CD4-positive, alpha-beta T cell treated with Interleukin-4 for 4 hours (primary cell): ENCODE measurements around the gene SSC5D.

ENCODE experiments used
- DNase-seq: peaks from one replicate; pipeline ENCODE4 v3.0.0-alpha.2; 2020

Gene SSC5D

DNA sequence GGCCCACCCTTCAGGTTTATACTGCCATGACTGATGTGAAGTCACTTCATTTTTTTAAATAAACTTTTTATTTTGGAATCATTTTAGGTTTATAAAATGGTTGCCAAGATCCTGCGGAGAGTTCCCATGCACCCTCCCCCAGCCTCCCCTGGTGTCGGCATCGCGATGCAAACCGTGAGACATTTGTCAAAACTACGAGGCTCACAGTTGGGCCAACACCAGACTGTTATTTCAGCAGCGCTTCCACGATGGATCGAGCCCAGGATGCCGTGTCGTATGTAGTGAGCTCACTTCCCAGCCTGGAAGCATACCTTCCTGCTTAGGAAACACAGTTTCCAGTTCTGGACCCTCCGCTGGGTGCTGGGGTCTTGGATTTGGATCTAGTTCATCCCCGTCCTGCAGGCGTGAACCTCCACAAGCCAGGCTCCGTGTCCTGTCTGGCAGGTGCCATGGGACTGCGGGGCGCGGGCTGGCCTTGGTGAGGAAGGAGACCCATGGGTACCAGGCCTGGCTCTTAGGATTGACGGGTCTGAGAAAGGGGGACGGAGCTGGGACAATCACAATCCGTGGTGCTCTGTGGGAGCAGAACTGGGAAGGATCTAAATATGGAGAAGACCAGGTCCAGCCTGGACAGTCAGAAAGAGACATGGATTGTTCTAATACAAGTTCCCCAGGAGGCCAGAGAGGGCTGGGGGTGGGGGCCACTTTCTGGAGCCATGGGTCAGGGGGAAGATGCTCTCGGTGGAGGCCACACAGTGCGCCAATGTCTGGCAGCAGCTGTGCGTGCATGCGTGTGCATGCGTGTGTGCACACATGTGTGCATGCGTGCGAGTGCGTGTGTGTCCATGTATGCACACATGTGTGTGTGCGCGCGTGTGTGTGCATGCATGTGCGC is 51.1 kb downstream of the SSC5D start:
- DNase-seq = no peak

DNA sequence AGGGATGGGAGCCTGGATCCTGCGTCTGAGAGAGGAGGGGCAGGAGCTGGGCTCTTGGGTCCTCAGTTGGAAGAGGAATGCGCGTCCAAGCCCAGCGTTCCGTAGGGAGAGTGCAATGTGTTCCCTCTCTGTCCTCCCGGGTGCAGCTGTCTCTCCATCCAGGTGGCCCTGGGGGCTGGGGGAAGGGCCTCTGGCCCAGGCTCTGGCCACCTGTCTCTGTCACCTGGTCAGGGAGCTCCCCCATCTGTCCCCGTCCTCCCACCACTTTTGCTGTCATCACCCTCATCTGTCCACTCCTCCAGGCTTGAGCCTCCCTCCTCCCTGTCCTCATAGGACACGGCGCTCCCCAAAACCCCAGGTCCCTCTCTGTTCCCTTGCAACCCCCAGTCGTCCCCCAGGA is 52.4 kb downstream of the SSC5D start:
- no peak for DNase-seq

DNA sequence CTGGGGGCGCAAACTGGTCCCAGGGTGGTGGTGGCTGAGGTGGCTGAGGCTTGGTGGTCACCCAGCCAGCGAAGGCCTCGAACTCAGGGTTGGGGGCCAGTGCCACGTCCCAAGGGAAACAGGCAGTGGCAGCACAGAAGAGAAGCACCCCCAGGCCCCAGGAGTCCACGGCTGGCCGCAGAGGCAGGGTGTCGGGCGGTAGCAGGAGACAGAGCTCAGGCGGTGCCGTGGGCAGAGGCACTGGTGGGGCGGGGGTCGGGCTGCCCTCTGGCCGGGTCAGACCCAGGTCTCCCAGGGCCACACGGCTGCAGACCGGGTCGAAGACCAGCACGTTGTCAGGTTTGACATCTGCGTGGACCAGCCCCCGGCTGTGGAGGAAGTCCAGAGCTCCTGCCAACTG is 52.9 kb downstream of the SSC5D start:
- DNase-seq = no peak

DNA sequence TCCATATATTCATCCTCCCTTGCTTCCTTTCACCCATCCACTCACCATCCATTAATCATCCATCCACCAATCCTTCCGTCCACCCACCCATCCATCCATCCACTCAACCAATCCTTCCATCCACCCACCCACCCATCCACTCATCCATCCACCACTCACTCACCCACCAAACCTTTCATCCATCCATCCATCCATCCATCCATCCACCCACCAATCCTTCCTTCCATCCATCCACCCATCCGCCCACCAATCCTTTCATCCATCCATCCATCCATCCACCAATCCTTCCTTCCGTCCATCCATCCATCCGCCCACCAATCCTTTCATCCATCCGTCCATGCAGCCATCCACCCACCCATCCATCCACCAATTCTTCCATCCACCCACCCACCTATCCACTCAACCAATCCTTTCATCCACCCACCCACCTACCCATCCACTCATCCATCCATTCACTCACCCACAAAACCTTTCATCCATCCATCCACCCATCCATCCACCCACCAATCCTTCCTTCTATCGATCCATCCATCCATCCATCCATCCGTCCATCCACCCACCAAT is 54.1 kb downstream of the SSC5D start:
- no peak for DNase-seq

DNA sequence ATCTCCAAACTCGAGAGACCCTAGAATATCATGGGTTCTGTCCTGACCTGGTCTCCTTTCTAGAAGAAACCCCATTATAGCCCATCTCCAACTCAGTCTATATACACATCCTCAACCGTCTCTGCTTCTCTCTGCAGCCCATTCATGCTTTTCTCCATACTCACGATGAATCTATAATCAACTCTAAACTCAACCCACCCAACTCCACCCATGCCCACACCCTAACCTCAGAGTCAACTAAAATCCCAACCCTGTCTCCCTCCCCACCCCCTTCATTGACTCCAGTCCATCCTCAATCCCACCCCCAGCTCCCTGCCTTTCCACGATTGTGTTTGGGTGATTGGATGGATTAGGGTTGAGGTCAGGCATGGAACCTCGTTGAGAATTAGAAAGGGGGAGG is 55.3 kb downstream of the SSC5D start:
- DNase-seq = no peak

DNA sequence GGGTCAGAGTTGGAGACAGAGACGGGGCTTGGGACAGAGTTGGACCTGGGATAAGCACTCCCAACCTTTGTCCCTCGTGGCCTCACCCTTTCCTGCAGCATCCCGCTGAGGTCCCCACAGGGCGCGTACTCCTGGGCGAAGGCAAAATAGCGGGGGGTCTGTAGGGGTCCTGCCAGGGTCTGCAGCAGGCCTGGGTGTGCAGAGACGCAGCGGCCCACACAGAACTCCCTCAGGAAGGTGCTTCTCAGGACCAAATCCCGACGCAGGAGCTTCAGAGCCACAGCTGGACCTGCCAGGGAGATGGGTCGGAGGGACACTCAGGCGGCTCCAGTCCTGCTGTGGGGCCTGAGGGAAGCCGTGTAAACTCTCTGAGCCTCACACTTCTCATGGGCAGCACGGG is 55.8 kb downstream of the SSC5D start:
- no peak for DNase-seq

DNA sequence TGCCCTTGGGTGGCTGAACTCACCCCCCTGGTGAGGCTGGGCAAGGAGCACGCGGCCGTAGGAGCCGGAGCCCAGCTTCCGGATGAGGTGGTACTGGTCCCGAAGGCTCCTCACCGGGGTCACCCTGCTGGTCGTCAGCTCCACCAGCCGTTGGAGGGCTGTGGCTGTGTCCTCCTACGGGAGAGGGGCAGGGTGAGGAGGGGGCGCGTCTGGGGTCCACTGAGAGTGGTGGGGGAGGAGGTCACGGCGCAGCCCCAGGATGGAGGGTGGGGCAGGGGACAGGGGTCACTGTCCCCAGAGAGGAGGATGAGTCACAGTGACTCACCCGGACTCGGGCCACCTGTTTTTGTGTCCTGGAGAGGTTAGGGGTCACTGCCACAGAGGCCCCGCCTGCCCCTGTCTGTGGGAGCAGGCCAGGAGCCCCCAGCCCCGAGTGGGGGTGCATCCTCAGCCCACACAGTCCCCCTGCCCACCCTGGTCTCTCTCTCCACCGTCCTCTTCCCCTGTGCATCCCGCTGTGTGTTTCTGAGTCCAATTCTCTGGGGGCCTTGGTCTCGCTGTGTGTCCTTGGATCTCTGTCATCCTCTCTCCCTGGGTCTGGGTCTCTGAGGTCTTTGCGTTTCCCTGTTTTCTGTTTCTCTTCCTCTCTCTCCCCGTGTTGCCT is 56.7 kb downstream of the SSC5D start:
- no peak for DNase-seq

DNA sequence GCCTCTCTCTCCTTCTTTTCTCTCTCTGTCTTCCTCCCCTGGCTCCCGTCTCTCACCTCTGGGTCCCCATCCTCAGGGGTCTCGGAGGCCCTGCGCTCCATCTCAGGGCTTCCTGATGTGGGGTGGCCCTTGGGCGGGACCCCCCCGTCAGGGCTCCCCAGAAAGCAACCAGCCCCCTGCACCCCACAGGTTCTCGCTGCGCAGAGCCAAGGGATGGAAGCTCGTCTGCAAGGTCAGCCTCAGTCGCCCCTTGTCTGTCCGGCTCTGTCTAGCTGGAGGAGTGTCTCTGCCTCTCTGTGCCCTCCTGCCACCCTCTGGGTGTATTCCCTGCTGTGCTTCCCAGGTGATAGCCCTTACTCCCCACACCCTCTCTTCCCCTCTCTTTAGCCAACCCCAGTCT is 57.2 kb downstream of the SSC5D start, which contains the start of gene SBK3:
Gene SBK3 (minus strand): TSS at position 101 of the 400 bp plus-strand sequence. CDS start 0 bp downstream, at position 101.
- no peak for DNase-seq

DNA sequence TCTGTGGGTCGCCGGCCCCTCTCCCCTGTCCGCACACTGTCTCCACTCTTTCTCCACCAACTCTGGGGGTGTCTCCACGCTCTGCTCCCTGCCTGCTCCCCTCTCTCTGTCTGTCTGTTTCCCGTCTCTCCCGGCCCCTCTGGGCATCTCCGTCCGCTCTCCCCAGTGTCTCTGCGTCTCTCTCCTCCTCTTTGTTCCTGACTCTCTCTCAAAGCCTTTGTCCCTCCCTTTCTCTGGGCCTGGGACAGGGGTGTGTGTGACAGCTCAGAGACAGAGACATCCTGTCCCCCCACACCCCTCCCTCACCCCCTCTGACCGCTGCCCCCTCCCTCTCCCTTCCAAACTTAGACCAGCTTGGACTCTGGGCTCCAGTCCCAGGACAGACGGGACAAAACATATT is 57.8 kb downstream of the SSC5D start:
- DNase-seq = no peak

DNA sequence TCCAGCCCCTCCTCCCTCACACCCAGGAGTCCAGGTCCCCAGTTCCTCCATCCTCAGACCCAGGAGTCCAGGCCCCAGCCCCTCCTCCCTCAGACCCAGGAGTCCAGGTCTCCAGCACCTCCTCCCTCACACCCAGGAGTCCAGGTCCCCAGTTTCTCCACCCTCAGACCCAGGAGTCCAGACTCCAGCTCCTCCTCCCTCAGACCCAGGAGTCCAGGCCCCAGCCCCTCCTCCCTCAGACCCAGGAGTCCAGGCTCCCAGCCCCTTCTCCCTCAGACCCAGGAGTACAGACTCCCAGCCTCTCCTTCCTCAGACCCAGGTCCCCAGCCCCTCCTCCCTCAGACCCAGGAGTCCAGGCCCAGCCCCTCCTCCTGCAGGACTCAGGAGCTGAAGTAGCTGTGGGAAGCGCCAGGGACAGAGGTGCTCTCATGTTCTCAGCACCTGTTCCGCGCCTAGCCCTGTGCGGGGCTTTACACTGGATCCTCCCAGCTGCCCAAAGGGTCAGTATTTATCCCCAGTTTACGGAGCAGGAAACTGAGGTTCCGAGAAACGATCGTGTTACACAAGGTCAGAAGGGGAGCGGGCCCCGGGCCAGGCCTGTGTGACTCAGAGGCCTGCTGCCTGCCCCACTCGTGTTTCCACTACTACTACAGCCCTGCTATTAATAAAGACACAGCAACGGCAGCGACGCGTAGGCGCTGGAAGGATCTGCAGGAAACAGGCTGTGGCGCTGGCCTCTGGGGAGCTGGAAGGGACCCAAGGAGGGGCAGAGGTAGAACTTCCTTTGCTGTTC is 58.8 kb downstream of the SSC5D start:
- DNase-seq = no peak

DNA sequence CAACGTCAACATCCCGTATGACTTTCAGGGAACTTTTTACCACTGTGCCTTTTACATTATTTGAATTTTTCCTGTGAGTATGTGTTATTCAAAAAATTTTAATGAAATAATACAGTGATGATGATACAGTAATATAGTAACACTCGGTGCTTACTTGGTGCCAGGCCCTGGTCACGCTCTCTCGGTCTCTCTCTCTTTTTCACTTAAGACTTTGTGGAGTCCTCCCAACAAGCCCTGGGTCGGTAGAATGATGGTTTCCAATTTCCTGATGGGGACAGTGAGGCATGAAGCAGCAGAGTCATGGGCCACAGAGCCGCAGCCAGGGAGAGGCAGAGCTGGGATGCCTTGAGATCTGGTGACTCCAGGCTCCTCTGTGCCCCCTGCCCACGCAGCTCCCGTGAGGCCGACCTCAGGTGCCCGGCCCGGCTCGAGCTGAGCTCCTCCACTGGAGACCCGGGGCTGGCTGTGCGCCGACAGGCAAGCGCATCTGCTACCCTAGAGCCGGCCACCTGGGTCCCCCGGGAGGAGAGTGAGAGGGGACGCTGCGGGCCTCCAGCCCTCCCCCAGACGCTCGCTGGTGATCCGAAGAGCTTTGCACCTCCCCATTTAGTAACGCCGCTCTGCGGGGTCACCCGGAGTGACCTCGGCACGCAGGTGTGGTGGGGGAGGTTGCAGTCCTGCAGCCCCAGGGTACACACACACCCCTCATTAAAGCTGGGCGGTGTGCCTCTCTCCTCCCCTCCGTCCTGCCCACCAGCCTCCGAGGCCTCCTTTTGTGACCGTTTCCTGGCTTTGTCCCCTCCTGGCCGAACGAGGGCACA is 61.5 kb downstream of the SSC5D start:
- DNase-seq = no peak

DNA sequence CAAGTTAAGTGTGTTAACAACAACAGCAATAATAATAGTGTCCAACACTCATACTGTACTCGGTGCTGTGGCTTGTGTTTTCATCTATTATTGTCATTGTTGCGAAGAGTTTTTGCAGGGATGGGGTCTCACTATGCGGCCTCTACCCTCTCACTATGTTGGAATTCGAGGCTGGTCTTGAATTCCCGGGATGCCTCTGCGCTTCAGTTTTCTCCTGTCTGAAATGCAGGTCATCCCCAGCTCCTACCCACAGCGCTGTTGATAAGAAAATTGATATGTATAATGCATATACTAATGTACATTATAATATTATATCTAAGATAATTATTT is 62.0 kb downstream of the SSC5D start:
- no peak for DNase-seq

DNA sequence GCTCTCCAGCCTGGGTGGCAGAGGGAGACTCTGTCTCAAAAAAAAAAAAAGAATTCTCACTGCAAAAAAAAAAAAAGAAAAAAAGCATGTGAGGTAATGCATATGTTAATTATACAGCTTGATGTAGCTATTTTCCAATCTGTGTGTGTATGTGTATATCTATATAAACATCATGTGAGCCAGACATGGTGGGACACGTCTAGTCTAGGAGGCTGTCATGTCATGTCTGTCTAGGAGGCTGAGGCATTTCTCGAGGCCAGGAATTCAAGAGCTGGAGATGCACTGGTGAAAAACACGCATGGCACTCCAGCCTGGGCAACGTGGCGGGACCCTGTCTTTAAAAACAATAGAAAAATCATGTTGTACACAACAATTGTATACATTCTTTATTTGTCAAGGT is 64.0 kb downstream of the SSC5D start:
- no peak for DNase-seq

DNA sequence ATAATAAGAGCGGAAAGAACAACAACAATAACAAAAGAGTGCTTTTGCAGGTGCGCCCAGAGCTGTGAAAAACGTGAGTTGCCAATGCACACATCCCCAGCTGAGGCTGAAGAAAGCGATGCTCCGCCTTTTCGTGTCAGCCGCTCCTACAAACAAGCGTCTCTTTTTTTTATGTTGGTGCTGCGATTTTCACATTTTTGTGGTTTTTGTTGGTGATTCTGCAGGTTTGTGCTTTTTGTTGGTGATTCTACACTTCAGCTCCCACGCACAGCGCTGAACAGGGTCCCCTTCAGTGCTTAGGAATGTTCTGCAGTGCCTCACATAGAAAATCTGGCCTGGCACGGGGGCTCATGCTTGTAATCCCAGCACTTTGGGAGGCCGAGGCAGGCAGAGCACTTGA is 64.4 kb downstream of the SSC5D start:
- no peak for DNase-seq

DNA sequence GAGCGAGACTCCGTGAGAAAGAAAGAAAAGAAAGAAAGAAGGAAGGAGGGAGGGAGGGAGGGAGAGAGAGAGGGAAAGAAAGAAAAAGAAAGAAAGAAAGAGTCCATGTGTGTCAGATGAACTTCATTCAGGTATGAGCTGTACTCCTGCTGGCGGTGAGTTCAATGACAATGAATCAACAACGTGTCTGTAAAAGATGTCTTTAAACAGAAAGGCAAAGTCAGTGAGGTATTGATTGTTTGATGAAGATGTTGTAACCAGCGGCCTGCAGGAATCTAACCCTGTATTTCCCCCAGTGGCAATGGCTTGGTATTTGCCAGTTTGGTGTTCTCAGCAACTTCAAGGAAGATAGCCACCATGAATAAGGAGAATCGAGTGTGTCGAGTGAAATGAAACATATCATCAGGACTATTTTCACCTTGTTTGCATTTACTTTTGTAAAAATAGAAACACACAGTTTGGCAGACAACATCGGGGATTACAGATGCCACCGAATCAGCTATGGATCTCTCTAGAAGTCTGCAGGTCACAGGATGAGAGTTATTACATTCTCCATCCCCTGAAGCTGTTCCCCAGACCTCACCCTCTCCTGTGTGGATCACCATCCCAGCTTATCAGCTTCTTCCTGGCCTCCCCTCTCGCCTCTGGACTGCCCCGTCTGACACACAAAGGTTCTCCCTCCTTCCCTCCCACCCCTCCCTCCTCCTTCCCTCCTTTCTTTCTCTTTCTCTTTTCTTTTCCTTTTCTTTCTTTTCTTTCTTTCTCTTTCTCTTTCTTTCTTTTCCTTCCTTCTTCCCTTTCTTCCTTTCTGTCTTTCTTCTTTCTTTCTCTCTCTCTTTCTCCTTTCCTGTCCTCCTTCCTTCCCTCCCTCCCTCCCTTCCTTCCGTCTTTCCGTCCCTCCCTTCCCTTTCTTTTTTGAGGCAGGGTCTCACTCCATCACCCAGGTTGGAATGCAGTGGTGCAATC is 65.3 kb downstream of the SSC5D start:
- no peak for DNase-seq

DNA sequence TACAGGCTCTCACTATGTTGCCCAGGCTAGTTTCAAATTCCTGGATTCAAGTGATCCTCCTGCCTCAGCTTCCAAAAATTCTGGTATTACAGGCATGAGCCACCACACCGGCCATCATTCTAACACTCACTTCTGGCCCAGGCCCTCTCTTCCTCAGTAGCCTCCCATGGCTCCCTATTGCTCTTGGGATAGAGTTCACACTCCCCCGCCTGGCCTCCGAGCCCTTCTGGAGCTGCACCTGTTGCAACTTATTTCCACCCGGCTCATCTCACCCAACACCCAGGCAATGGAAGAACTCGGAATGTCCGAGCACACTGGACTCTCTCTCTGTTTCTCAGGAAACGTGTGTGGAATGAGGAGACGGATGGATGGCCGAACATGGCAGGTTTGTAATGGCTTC is 66.1 kb downstream of the SSC5D start:
- DNase-seq = no peak

DNA sequence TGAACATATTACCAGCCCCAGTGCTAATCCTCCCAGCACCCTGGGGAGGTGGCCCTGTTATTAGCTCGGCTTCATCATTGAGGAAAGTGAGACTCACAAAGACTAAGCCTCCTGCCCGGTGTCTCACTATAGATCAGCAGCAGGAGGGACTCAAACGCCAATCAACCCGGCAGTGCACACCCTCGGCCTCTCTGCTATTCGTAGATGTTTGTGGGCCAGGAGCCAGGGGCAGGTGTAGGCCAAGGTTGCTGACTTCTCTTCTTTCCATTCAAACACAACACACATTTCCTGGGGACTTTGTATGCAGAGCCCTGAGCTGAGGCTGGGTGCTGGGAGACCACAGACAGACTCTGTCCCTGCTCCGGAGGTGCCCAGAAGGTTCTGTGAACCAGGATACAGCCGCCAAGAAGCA is 66.5 kb downstream of the SSC5D start:
- DNase-seq = no peak

DNA sequence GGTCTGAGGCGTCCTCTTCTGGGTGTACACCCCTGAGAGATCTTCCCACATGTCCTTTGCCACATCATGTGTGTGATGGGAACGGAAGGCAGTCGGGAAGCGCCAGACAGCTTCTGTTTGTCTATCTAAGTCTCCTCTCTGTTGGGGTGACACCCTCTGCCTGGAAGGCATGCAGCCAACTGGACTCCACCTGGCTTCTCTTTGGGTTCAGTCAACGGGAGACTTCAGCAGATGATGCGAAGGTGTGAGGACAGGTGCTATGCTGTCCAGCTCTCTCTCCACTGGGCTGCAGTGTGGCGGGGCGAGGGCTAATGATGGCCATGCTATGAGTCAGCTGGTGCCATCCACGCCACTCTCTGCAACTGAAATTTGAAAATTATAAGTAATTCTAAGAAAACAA is 71.4 kb downstream of the SSC5D start:
- DNase-seq = no peak

DNA sequence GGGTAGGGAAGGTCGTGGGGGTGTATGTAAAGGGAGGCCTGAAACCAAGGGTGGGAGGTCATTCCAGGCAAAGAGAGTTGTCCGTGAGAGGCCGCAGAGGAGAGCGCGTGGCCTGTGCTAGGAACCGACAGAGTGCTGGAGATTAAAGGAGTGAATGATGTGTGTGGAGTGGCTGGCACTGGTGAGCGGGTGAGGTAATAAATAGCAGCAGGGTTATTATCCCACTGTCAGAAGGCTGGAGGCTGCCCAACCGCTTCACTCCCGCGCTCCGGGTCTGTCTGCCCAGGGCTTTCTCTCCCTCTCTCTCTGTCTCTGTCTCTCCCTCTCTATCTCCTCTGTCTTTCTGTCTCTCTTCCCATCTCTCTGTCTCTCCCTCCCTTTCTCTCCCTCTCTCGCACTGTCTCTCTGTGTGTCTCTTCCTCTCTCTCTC is 75.0 kb downstream of the SSC5D start:
- no peak for DNase-seq

DNA sequence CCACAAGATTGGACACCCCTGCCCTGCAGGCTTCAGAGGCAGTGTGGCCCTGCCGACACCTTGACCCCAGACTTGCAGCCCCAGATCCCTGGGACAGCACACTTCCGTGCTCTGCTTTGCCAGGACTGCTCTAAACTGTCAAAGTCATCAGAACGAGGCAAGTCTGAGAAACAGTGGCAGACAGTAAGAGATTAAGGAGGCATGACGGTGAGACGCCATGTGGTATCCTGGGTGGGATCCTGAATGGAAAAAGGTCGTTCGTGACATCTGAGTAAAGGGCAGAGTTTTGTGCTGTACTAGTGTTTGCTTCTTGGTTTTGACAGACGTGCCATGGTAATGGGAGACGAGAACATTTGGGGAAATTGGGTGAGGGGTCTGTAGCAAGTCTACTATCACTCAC is 78.6 kb downstream of the SSC5D start:
- no peak for DNase-seq

DNA sequence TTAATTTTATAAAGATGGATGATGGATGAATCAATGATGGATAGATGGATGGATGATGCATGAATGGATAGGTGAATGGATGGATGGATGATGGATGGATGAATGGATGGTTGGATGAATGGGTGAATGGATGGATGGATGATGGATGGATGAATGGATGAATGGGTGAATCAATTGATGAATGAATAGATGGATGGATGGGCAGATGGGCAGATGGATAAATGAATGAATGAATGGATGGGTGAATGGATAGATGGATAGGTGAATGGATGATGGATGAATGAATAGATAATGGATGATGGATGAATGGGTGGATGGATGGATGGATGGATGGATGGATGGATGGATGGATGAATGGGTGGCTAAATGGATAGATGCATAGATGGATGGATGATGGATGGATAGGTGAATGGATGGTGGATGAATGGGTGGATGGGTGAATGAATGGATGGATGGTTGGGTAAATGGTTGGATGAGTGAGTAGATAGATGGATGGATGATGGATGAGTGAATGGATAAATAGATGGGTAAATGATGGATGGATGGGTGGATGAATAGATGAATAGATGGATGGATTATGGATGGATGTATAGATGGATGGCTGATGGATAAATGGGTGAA is 79.6 kb downstream of the SSC5D start:
- DNase-seq = no peak
